ENCODE measurements around the gene FAM237B. TPM values are rescaled to one million over a fixed set of nuclear protein-coding genes. Genes with fewer than 3 reads are reported as not detected.

The FAM237B gene
- total and polyA plus RNA-seq, 2 of the 4 experiments (the other 2 are of a cell fraction), result not detected

- no peaks in the 10 kb centered on the region for H3K27me3 ChIP-seq (ENCODE audit: control insufficient read depth, insufficient read depth, low read length)
- H2AK9ac ChIP-seq (replicated peaks; ENCODE audit: low read depth, low read length, poor library complexity), result no peak overlapping the region
- in situ Hi-C loops (cut with MboI; ENCODE audit: low sequenced_read_pairs), result no loop called here
- no peak overlapping the region for H3K27ac ChIP-seq (ENCODE audit: insufficient read depth, low read length)
- no peak overlapping the region for H2BK15ac ChIP-seq (ENCODE audit: low read depth, low read length)
- WGBS, 2 experiments (ENCODE audit: extremely low coverage in 2 of 2, insufficient read length in 1 of 2), result no CpG with 5 or more reads among the region's 2 CpGs
- ChIA-PET CTCF (interaction anchor here (0.9 kb wide), 1 partner anchor 27 kb away, joined by 3 read pairs; no protein-coding TSS in a partner anchor), POLR2A (ENCODE audit: unreplicated experiment) (no interaction called here)
- H3K9me3 ChIP-seq (ENCODE audit: control insufficient read depth, insufficient read depth, low read length), result no peaks in the 10 kb centered on the region
- TF ChIP-seq CHD1 (IDR thresholded peaks at IDR 0.05; ENCODE audit: low read depth, low read length) (no peak), RFX5 (IDR thresholded peaks at IDR 0.05; ENCODE audit: low read depth, low read length) (no peak), FOS (IDR thresholded peaks at IDR 0.05; ENCODE audit: low read depth, low read length) (no peak), MAZ (IDR thresholded peaks at IDR 0.05; ENCODE audit: borderline replicate concordance, low read depth, low read length) (no peak), MAFK (IDR thresholded peaks at IDR 0.05; ENCODE audit: low read depth, low read length) (no peak), SMC3 (IDR thresholded peaks at IDR 0.05; ENCODE audit: low read depth, low read length) (no peak)
- TF ChIP-seq, protein P1, sequence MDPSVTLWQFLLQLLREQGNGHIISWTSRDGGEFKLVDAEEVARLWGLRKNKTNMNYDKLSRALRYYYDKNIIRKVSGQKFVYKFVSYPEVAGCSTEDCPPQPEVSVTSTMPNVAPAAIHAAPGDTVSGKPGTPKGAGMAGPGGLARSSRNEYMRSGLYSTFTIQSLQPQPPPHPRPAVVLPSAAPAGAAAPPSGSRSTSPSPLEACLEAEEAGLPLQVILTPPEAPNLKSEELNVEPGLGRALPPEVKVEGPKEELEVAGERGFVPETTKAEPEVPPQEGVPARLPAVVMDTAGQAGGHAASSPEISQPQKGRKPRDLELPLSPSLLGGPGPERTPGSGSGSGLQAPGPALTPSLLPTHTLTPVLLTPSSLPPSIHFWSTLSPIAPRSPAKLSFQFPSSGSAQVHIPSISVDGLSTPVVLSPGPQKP (IDR thresholded peaks at IDR 0.05; ENCODE audit: borderline replicate concordance, low read depth, low read length), result no peak
- H3K56ac ChIP-seq (ENCODE audit: extremely low read depth, insufficient read depth, low read length), result no peak overlapping the region
- no peak overlapping the region for H3K4me2 ChIP-seq (ENCODE audit: low read depth, low read length)
- no peaks in the 10 kb centered on the region for H3K9me1 ChIP-seq (ENCODE audit: insufficient read depth, low read length)
- H2AFZ ChIP-seq (replicated peaks; ENCODE audit: low read length, poor library complexity), result no peak overlapping the region
- H4K20me1 ChIP-seq (ENCODE audit: insufficient read depth, low read length), result no peaks in the 10 kb centered on the region
- H3K9ac ChIP-seq (ENCODE audit: low read depth, low read length), result no peak overlapping the region
- intact Hi-C loops (cut with micrococcal nuclease), result no loop called here
- peak; percentile 73 for DNase-seq
- H3K23ac ChIP-seq (ENCODE audit: low read depth, low read length), result no peak overlapping the region
- no TSS peak for BruUV-seq (replicated peaks)
- no peak overlapping the region for H3K14ac ChIP-seq (replicated peaks; ENCODE audit: low read depth, low read length)
- H4K91ac ChIP-seq (ENCODE audit: insufficient read depth, low read depth, low read length), result no peak overlapping the region
- no peak overlapping the region for H3K4ac ChIP-seq (ENCODE audit: low read depth, low read length)
- no peak overlapping the region for H2AK5ac ChIP-seq (ENCODE audit: low read depth, low read length)
- peak; percentile 85 for ATAC-seq (ENCODE audit: low read depth)
- no peaks in the 10 kb centered on the region for H3K4me1 ChIP-seq (ENCODE audit: control insufficient read depth, insufficient read depth, low read length)
- H3K4me3 ChIP-seq (ENCODE audit: insufficient read depth, low read depth, low read length), result no peak overlapping the region
- no peaks in the 10 kb centered on the region for H3K79me1 ChIP-seq (ENCODE audit: low read depth in 1 of 2, low read length in 2 of 2)
- H2BK120ac ChIP-seq (ENCODE audit: low read depth, low read length), result no peak overlapping the region
- no peak overlapping the region for H4K8ac ChIP-seq (ENCODE audit: low read depth in 2 of 2, low read length in 2 of 2)
- H4K5ac ChIP-seq (ENCODE audit: low read depth, low read length), result no peak overlapping the region
- H2BK5ac ChIP-seq (ENCODE audit: low read depth, low read length, poor library complexity, severe bottlenecking), result no peak overlapping the region
- no peak overlapping the region for H3K18ac ChIP-seq (ENCODE audit: low read depth, low read length)
- no peaks in the 10 kb centered on the region for H3K36me3 ChIP-seq (ENCODE audit: control insufficient read depth, insufficient read depth, low read length)
- no peak overlapping the region for H2BK20ac ChIP-seq (ENCODE audit: low read depth, low read length)
- dilution Hi-C loops (cut with HindIII; ENCODE audit: low sequenced_read_pairs, unreplicated experiment), result no loop called here
Observed at GRCh38 chr7:90271753-90272152, 49.4 kb downstream of the FAM237B start.
